NCI-H2196 treated with DMSO at 0.1 percent for 48 hours (cell line): ENCODE data around the gene CCDC142.
"Not testable (repeated sequence)": the region's sequence is repeated elsewhere in the genome, so short reads cannot be mapped to it uniquely, and the experiment has no call there.

Source experiments
- DNase-seq: peaks from one replicate; lab custom pipeline; 2025; ENCODE audit not compliant: unreplicated experiment; lab: John Stamatoyannopoulos, UW

CCDC142 gene

GRCh38 chr2:74499267-74499939 is 16.6 kb upstream of the CCDC142 start, which contains the start of gene LBX2:
Gene LBX2, minus strand, starts transcription at chr2:74499603. Its CDS starts 66 bp downstream, at chr2:74499537.
- no peak for DNase-seq

GRCh38 chr2:74498500-74499266 is 15.9 kb upstream of the CCDC142 start:
- DNase-seq: no peak

GRCh38 chr2:74497777-74498499 is 15.1 kb upstream of the CCDC142 start:
- no peak for DNase-seq

GRCh38 chr2:74496997-74497776 is 14.4 kb upstream of the CCDC142 start:
- DNase-seq: no peak

- DNase-seq: no peak
These were observed 12.6 kb upstream of the CCDC142 start for GRCh38 chr2:74495440-74495839.

- no peak for DNase-seq
These were observed 10.7 kb upstream of the CCDC142 start for GRCh38 chr2:74493546-74493945.

- no peak for DNase-seq
These were observed 9.1 kb upstream of the CCDC142 start for GRCh38 chr2:74491648-74492544.

- DNase-seq: no peak
These were observed 7.1 kb upstream of the CCDC142 start for GRCh38 chr2:74489906-74490305.

GRCh38 chr2:74488643-74489481 is 6.1 kb upstream of the CCDC142 start:
- DNase-seq: no peak

GRCh38 chr2:74486141-74486540 is 3.3 kb upstream of the CCDC142 start:
- DNase-seq: no peak

- DNase-seq: not testable (repeated sequence)
These were observed 922 bp upstream of the CCDC142 start for GRCh38 chr2:74483675-74484164.

- no peak for DNase-seq
These were observed 617 bp downstream of the CCDC142 start for GRCh38 chr2:74481961-74482800.

GRCh38 chr2:74481431-74481830 is 1.4 kb downstream of the CCDC142 start:
- no peak for DNase-seq

- no peak for DNase-seq
These were observed 7.9 kb downstream of the CCDC142 start for GRCh38 chr2:74474899-74475298.

GRCh38 chr2:74474481-74474880 is 8.3 kb downstream of the CCDC142 start:
- no peak for DNase-seq

GRCh38 chr2:74472945-74473258 is 9.9 kb downstream of the CCDC142 start:
- no peak for DNase-seq

- peak; percentile 49 for DNase-seq
These were observed 10.5 kb downstream of the CCDC142 start, which contains the start of gene MRPL53 for GRCh38 chr2:74472086-74472944. Gene MRPL53, minus strand, starts transcription at chr2:74472680. Its CDS starts 20 bp downstream, at chr2:74472660.
